ENCODE measurements around the gene MICU1. TPM values are rescaled to one million over a fixed set of nuclear protein-coding genes. Genes with fewer than 3 reads are reported as not detected.

Gene MICU1
- total and polyA plus RNA-seq, 2 experiments from 2014 or later = 27.5 to 52.3 TPM

DNA sequence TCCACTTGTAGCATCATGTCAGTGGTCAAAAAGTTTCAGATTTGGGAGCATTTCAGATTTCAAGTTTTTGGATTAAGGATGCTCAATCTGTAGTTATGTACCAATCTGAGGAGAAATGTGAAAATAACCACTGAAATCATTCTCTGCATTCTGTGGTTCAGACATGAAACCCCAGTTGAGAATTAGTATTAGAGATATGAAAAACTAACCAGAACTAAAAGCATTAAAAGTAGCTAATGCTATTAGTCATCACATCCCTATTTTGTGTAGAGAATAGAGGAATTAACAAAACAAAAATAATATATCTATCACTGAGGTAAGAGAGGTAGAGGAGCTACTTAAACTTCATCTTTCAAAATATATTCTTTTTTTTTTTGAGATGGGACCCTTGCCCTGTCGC lies 28.0 kb downstream of the MICU1 start (continued):
- TF ChIP-seq, protein P1, sequence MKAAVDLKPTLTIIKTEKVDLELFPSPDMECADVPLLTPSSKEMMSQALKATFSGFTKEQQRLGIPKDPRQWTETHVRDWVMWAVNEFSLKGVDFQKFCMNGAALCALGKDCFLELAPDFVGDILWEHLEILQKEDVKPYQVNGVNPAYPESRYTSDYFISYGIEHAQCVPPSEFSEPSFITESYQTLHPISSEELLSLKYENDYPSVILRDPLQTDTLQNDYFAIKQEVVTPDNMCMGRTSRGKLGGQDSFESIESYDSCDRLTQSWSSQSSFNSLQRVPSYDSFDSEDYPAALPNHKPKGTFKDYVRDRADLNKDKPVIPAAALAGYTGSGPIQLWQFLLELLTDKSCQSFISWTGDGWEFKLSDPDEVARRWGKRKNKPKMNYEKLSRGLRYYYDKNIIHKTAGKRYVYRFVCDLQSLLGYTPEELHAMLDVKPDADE (IDR thresholded peaks at IDR 0.05) = no peak

DNA sequence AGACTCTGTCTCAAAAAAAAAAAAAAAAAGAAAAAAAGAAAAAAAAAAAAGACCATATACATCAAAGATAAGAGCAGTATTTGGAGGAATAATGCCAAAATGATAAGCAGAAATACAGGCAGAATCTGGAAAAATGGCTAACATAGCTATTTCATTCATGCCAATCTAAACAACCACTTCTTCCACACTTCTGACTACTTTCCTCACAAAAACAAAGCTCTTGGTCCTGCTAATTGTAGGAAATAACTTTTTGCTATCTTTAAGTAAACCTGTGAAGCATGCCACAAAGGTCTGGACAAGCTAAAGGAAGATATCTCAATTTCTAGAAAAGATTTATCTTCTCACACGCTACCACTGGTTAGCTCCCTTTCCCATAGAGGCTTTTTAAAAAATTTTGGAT lies 30.4 kb downstream of the MICU1 start:
- ATAC-seq (no peak), DNase-seq (ENCODE audit: low spot score) (no peak)
- H3K4me2 ChIP-seq = no peak overlapping the region
- no peaks in the 10 kb centered on the region for H4K20me1 ChIP-seq (replicated peaks; ENCODE audit: insufficient read depth)
- no peaks in the 10 kb centered on the region for H3F3A ChIP-seq (replicated peaks; ENCODE audit: low read depth)
- no peak overlapping the region for H2AFZ ChIP-seq
- H3K27ac ChIP-seq (ENCODE audit: low read depth) = no peak overlapping the region
- H3K36me3 ChIP-seq (ENCODE audit: insufficient read depth) = no peaks in the 10 kb centered on the region
- peaks cover 29% of the 10 kb centered on the region for H3K79me2 ChIP-seq (replicated peaks; ENCODE audit: insufficient read depth)
- no peaks in the 10 kb centered on the region; the same call in 1 of the 2 replicates for H3K9me2 ChIP-seq (ENCODE audit: insufficient read depth)
- H3K36me3 Mint-ChIP-seq (ENCODE audit: low read depth) = peaks cover 24% of the 10 kb centered on the region
- H3K9me3 Mint-ChIP-seq = peaks cover 18% of the 10 kb centered on the region
- no peak overlapping the region for H3K4me3 ChIP-seq
- H3K4me1 Mint-ChIP-seq = peaks cover 11% of the 10 kb centered on the region
- no peak overlapping the region for H3K27ac Mint-ChIP-seq
- H3K4me3 Mint-ChIP-seq = no peak overlapping the region
- H3K27me3 ChIP-seq (ENCODE audit: insufficient read depth) = no peaks in the 10 kb centered on the region
- peaks cover 10% of the 10 kb centered on the region for H3K4me1 ChIP-seq (ENCODE audit: insufficient read depth)
- H3K27me3 Mint-ChIP-seq (ENCODE audit: insufficient read depth, low read depth, poor library complexity) = peaks cover 6% of the 10 kb centered on the region
- TF ChIP-seq ZNF114 (CRISPR knock-in tag; IDR thresholded peaks at IDR 0.05) (no peak), EZH2phosphoT487 (IDR thresholded peaks at IDR 0.05; ENCODE audit: unreplicated experiment) (no peak), STAT1 (IDR thresholded peaks at IDR 0.05; ENCODE audit: unreplicated experiment) (no peak), CREB1 (CRISPR knock-in tag; IDR thresholded peaks at IDR 0.05; ENCODE audit: low read depth) (no peak), POLR2AphosphoS5 (IDR thresholded peaks at IDR 0.05; ENCODE audit: low read depth) (no peak), JUNB (IDR thresholded peaks at IDR 0.05; ENCODE audit: unreplicated experiment) (no peak), NANOG (IDR thresholded peaks at IDR 0.05; ENCODE audit: borderline replicate concordance) (no peak), ZNF331 (CRISPR knock-in tag; IDR thresholded peaks at IDR 0.05; ENCODE audit: low read depth) (no peak), REST (IDR thresholded peaks at IDR 0.05; ENCODE audit: unreplicated experiment) (no peak), EZH2 (IDR thresholded peaks at IDR 0.05; ENCODE audit: low read depth, unreplicated experiment) (no peak)
- TF ChIP-seq, protein P2, sequence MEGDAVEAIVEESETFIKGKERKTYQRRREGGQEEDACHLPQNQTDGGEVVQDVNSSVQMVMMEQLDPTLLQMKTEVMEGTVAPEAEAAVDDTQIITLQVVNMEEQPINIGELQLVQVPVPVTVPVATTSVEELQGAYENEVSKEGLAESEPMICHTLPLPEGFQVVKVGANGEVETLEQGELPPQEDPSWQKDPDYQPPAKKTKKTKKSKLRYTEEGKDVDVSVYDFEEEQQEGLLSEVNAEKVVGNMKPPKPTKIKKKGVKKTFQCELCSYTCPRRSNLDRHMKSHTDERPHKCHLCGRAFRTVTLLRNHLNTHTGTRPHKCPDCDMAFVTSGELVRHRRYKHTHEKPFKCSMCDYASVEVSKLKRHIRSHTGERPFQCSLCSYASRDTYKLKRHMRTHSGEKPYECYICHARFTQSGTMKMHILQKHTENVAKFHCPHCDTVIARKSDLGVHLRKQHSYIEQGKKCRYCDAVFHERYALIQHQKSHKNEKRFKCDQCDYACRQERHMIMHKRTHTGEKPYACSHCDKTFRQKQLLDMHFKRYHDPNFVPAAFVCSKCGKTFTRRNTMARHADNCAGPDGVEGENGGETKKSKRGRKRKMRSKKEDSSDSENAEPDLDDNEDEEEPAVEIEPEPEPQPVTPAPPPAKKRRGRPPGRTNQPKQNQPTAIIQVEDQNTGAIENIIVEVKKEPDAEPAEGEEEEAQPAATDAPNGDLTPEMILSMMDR (conservative IDR thresholded peaks at IDR 0.05; ENCODE audit: low read depth in 2 of 2) = no peak
- TF ChIP-seq, protein P3, sequence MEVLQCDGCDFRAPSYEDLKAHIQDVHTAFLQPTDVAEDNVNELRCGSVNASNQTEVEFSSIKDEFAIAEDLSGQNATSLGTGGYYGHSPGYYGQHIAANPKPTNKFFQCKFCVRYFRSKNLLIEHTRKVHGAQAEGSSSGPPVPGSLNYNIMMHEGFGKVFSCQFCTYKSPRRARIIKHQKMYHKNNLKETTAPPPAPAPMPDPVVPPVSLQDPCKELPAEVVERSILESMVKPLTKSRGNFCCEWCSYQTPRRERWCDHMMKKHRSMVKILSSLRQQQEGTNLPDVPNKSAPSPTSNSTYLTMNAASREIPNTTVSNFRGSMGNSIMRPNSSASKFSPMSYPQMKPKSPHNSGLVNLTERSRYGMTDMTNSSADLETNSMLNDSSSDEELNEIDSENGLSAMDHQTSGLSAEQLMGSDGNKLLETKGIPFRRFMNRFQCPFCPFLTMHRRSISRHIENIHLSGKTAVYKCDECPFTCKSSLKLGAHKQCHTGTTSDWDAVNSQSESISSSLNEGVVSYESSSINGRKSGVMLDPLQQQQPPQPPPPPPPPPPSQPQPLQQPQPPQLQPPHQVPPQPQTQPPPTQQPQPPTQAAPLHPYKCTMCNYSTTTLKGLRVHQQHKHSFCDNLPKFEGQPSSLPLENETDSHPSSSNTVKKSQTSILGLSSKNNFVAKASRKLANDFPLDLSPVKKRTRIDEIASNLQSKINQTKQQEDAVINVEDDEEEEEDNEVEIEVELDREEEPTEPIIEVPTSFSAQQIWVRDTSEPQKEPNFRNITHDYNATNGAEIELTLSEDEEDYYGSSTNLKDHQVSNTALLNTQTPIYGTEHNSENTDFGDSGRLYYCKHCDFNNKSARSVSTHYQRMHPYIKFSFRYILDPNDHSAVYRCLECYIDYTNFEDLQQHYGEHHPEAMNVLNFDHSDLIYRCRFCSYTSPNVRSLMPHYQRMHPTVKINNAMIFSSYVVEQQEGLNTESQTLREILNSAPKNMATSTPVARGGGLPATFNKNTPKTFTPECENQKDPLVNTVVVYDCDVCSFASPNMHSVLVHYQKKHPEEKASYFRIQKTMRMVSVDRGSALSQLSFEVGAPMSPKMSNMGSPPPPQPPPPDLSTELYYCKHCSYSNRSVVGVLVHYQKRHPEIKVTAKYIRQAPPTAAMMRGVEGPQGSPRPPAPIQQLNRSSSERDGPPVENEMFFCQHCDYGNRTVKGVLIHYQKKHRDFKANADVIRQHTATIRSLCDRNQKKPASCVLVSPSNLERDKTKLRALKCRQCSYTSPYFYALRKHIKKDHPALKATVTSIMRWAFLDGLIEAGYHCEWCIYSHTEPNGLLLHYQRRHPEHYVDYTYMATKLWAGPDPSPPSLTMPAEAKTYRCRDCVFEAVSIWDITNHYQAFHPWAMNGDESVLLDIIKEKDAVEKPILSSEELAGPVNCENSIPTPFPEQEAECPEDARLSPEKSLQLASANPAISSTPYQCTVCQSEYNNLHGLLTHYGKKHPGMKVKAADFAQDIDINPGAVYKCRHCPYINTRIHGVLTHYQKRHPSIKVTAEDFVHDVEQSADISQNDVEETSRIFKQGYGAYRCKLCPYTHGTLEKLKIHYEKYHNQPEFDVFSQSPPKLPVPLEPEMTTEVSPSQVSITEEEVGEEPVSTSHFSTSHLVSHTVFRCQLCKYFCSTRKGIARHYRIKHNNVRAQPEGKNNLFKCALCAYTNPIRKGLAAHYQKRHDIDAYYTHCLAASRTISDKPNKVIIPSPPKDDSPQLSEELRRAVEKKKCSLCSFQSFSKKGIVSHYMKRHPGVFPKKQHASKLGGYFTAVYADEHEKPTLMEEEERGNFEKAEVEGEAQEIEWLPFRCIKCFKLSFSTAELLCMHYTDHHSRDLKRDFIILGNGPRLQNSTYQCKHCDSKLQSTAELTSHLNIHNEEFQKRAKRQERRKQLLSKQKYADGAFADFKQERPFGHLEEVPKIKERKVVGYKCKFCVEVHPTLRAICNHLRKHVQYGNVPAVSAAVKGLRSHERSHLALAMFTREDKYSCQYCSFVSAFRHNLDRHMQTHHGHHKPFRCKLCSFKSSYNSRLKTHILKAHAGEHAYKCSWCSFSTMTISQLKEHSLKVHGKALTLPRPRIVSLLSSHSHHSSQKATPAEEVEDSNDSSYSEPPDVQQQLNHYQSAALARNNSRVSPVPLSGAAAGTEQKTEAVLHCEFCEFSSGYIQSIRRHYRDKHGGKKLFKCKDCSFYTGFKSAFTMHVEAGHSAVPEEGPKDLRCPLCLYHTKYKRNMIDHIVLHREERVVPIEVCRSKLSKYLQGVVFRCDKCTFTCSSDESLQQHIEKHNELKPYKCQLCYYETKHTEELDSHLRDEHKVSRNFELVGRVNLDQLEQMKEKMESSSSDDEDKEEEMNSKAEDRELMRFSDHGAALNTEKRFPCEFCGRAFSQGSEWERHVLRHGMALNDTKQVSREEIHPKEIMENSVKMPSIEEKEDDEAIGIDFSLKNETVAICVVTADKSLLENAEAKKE (CRISPR knock-in tag; IDR thresholded peaks at IDR 0.05) = no peak

Data from GM23338 (cell line).